ENCODE results near the gene IL33. TPM values are rescaled to one million over a fixed set of nuclear protein-coding genes. Genes with fewer than 3 reads are reported as not detected.

The IL33 gene
- total and polyA plus RNA-seq, 2 donors (not counting 1 experiment from before 2014, with no cell fraction given) = not detected

- Mint-ChIP-seq H3K27ac (no peak overlapping the region), H3K9me3 (ENCODE audit: insufficient read depth) (no peaks in the 10 kb centered on the region), H3K27me3 (peaks cover 44% of the 10 kb centered on the region), H3K4me1 (no peaks in the 10 kb centered on the region), H3K4me3 (no peak overlapping the region)
- TF ChIP-seq EZH2 (IDR thresholded peaks at IDR 0.05; ENCODE audit: borderline replicate concordance, insufficient read depth, low read depth, low read length, poor library complexity, severe bottlenecking) = no peak
- TF ChIP-seq, protein P1, sequence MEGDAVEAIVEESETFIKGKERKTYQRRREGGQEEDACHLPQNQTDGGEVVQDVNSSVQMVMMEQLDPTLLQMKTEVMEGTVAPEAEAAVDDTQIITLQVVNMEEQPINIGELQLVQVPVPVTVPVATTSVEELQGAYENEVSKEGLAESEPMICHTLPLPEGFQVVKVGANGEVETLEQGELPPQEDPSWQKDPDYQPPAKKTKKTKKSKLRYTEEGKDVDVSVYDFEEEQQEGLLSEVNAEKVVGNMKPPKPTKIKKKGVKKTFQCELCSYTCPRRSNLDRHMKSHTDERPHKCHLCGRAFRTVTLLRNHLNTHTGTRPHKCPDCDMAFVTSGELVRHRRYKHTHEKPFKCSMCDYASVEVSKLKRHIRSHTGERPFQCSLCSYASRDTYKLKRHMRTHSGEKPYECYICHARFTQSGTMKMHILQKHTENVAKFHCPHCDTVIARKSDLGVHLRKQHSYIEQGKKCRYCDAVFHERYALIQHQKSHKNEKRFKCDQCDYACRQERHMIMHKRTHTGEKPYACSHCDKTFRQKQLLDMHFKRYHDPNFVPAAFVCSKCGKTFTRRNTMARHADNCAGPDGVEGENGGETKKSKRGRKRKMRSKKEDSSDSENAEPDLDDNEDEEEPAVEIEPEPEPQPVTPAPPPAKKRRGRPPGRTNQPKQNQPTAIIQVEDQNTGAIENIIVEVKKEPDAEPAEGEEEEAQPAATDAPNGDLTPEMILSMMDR (IDR thresholded peaks at IDR 0.05) = no peak
- H3K4me2 ChIP-seq (replicated peaks; ENCODE audit: low read depth, low read length, poor library complexity, severe bottlenecking) = no peak overlapping the region
- H3K4me3 ChIP-seq (ENCODE audit: control extremely low read depth in 1 of 5, extremely low read depth in 1 of 5, insufficient read depth in 1 of 5, low read depth in 2 of 5, low read length in 4 of 5) = no peak overlapping the region
- intact Hi-C loops (cut with micrococcal nuclease) = no loop called here
- no peaks in the 10 kb centered on the region for H3K79me2 ChIP-seq (ENCODE audit: control insufficient read depth, insufficient read depth, low read length)
- no CpG with 5 or more reads among the region's 4 CpGs for WGBS (ENCODE audit: insufficient coverage)
- CTCF ChIA-PET = interaction anchor here (1.1 to 1.2 kb wide), 2 partner anchors 15 to 108 kb away, joined by 3 to 4 read pairs; no protein-coding TSS in a partner anchor
- H3K27ac ChIP-seq (ENCODE audit: low read length in 2 of 2) = no peak overlapping the region
- no peak overlapping the region for H3K9ac ChIP-seq (ENCODE audit: low read length)
- H3K36me3 ChIP-seq (replicated peaks in 1 of 2; ENCODE audit: control extremely low read depth in 1 of 2, control insufficient read depth in 1 of 2, extremely low read depth in 1 of 2, insufficient read depth in 2 of 2, low read length in 1 of 2) = no peaks in the 10 kb centered on the region
- no peaks in the 10 kb centered on the region for H3K9me3 ChIP-seq (ENCODE audit: control extremely low read depth in 1 of 3, control insufficient read depth in 2 of 3, insufficient read depth in 1 of 3, low read length in 2 of 3)
- H3K27me3 ChIP-seq (replicated peaks in 1 of 4; ENCODE audit: control extremely low read depth in 1 of 4, control insufficient read depth in 3 of 4, insufficient read depth in 4 of 4, low read length in 3 of 4) = peaks cover 0 to 3% (median 0%) of the 10 kb centered on the region in 4 experiments
- no peak overlapping the region for H2AFZ ChIP-seq (ENCODE audit: insufficient read depth, low read depth, low read length, poor library complexity, severe bottlenecking)
- no peak for ATAC-seq (ENCODE audit: low read depth)
- POLR2A ChIA-PET = no interaction called here
- no peaks in the 10 kb centered on the region for H4K20me1 ChIP-seq (ENCODE audit: control insufficient read depth, insufficient read depth, low read length, poor library complexity, severe bottlenecking)
- DNase-seq = no peak
- no peaks in the 10 kb centered on the region for H3K4me1 ChIP-seq (ENCODE audit: control insufficient read depth in 2 of 2, insufficient read depth in 2 of 2, low read length in 2 of 2)
Observed at GRCh38 chr9:6198251-6198650, 17.4 kb upstream of the IL33 start.

DNA sequence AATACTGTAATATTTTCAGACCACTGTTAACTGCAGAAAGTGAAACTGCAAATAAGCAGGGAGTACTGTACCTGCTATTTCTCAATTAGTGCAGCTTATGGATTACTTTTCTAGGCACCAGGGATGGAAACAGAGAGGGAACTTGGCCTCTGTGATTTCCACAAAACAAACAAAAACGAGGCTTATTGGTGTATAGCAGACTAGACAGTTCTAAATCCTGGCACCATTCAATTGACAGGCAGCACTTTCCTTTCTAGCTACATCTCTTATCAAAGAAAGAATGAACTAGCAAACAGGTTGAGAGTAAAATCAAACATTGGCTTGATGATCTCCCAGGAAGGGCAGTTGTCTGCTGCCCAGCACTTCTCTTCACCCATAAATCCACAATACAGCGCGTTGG lies 16.0 kb upstream of the IL33 start:
- Histone ChIP-seq H3K4me1 (ENCODE audit: control insufficient read depth in 2 of 2, insufficient read depth in 2 of 2, low read length in 2 of 2) (no peaks in the 10 kb centered on the region), H3K36me3 (replicated peaks in 1 of 2; ENCODE audit: control extremely low read depth in 1 of 2, control insufficient read depth in 1 of 2, extremely low read depth in 1 of 2, insufficient read depth in 2 of 2, low read length in 1 of 2) (no peaks in the 10 kb centered on the region), H3K79me2 (ENCODE audit: control insufficient read depth, insufficient read depth, low read length) (no peaks in the 10 kb centered on the region), H3K9ac (ENCODE audit: low read length) (no peak overlapping the region), H3K4me2 (replicated peaks; ENCODE audit: low read depth, low read length, poor library complexity, severe bottlenecking) (no peak overlapping the region), H3K27me3 (replicated peaks in 1 of 4; ENCODE audit: control extremely low read depth in 1 of 4, control insufficient read depth in 3 of 4, insufficient read depth in 4 of 4, low read length in 3 of 4) (peaks cover 0 to 3% (median 0%) of the 10 kb centered on the region in 4 experiments), H3K27ac (ENCODE audit: low read length in 2 of 2) (no peak overlapping the region), H4K20me1 (ENCODE audit: control insufficient read depth, insufficient read depth, low read length, poor library complexity, severe bottlenecking) (no peaks in the 10 kb centered on the region), H3K4me3 (ENCODE audit: control extremely low read depth in 1 of 5, extremely low read depth in 1 of 5, insufficient read depth in 1 of 5, low read depth in 2 of 5, low read length in 4 of 5) (no peak overlapping the region), H2AFZ (ENCODE audit: insufficient read depth, low read depth, low read length, poor library complexity, severe bottlenecking) (no peak overlapping the region), H3K9me3 (ENCODE audit: control extremely low read depth in 1 of 3, control insufficient read depth in 2 of 3, insufficient read depth in 1 of 3, low read length in 2 of 3) (no peaks in the 10 kb centered on the region)
- Mint-ChIP-seq H3K27me3 (peaks cover 49% of the 10 kb centered on the region), H3K9me3 (ENCODE audit: insufficient read depth) (no peaks in the 10 kb centered on the region), H3K4me1 (no peaks in the 10 kb centered on the region), H3K4me3 (no peak overlapping the region), H3K27ac (no peak overlapping the region)
- POLR2A ChIA-PET = no interaction called here
- intact Hi-C loops (cut with micrococcal nuclease) = no loop called here
- 80% methylated on average over 1 of the region's 3 CpGs for WGBS (ENCODE audit: insufficient coverage)
- no peak for DNase-seq
- no peak for TF ChIP-seq EZH2 (IDR thresholded peaks at IDR 0.05; ENCODE audit: borderline replicate concordance, insufficient read depth, low read depth, low read length, poor library complexity, severe bottlenecking)
- TF ChIP-seq, protein P1 (IDR thresholded peaks at IDR 0.05) = no peak
- ATAC-seq (ENCODE audit: low read depth) = no peak
- CTCF ChIA-PET = interaction anchor here (1.2 kb wide), 1 partner anchor 16 kb away, joined by 3 read pairs; no protein-coding TSS in a partner anchor

Data from B cell (primary cell).